Thoracic aorta (tissue), 2 donors: ENCODE measurements around the gene EXOG. TPM values are rescaled to one million over a fixed set of nuclear protein-coding genes. Genes with fewer than 3 reads are reported as not detected.

Experiments used
- ATAC-seq: fragments of 150-250 bp; one replicate; pipeline ENCODE4 v1.8.0; 2017; ENCODE audit warnings: low read depth; ENCODE audit not compliant: insufficient number of reproducible peaks, low FRiP score
- DNase-seq: peaks from one replicate; pipeline ENCODE4 v3.0.0-alpha.2; 2020; ENCODE audit warnings: low spot score
- H3K27ac ChIP-seq, 2 donors: fragments of 200-600 bp; sonication (generic); 1 replicate in 1 of 2; 2 replicates in 1 of 2; pipeline ENCODE4 v1.5.1; 2016; ENCODE audit warnings: mild to moderate bottlenecking in 2 of 2, moderate library complexity in 2 of 2
- H3K27me3 ChIP-seq: fragments of 200-600 bp; sonication (generic); replicated peaks from 2 replicates; pipeline ENCODE4 v1.6.0; 2016; ENCODE audit warnings: mild to moderate bottlenecking; ENCODE audit not compliant: insufficient read depth
- H3K36me3 ChIP-seq: fragments of 200-600 bp; sonication (generic); one replicate; pipeline ENCODE4 v1.5.1; 2016
- H3K4me1 ChIP-seq, 2 donors: fragments of 200-600 bp; sonication (generic); 1 replicate in 1 of 2; 2 replicates in 1 of 2; pipeline versions ENCODE4 v1.5.1 to v1.6.0; 2016; ENCODE audit warnings: low read depth in 2 of 2, mild to moderate bottlenecking in 1 of 2; ENCODE audit not compliant: control insufficient read depth in 1 of 2
- H3K4me3 ChIP-seq: fragments of 200-600 bp; sonication (generic); 2 replicates; pipeline ENCODE4 v1.5.1; 2016; ENCODE audit warnings: mild to moderate bottlenecking
- H3K9me3 ChIP-seq: fragments of 200-600 bp; sonication (generic); 2 replicates; pipeline ENCODE4 v1.5.1; 2016
- total RNA-seq, 2 donors: library from RNA; depleted of rRNA; stranded (reverse); fragments of >200 nt; gene quantifications; one replicate each; pipeline versions ENCODE4 v1.1.0 to v1.2.3, GENCODE V29; 2016
- TF ChIP-seq, protein P1 (sequence below): fragments of 200-600 bp; sonication (generic); IDR thresholded peaks from one replicate; pipeline ENCODE4 v1.5.1; 2019; ENCODE audit warnings: antibody characterized with exemption

Gene EXOG
- total RNA-seq, 2 donors from 2014 or later, result 14.9 to 16.3 TPM

DNA sequence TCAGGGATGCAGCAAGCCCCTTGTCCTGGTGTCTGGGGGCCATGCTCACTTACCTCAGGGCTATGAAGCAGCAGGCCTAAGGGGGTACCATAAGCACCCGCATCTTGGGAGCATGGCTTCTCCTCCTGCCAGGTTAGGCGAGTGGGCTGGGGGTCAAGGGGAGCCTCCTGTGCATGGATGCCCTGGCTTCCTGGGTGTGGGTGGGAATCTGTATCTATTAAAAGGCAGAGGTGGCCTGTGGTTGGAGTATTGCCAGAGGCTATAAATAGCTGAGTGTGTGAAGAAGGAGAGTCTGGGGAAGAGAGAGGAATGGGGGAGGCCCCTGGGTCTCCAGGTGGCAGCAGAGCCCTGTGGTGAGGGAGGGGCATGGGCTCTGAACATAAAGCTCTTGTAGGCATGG is 22.9 kb upstream of the EXOG start:
- DNase-seq, result no peak
- Histone ChIP-seq H3K27me3 (no peaks in the 10 kb centered on the region), H3K4me3 (no peak overlapping the region), H3K9me3 (no peaks in the 10 kb centered on the region), H3K36me3 (no peaks in the 10 kb centered on the region), H3K4me1 (peaks cover 0 to 8% of the 10 kb centered on the region in 2 donors), H3K27ac (no peak overlapping the region)
- ATAC-seq, result no peak
- TF ChIP-seq, protein P1, sequence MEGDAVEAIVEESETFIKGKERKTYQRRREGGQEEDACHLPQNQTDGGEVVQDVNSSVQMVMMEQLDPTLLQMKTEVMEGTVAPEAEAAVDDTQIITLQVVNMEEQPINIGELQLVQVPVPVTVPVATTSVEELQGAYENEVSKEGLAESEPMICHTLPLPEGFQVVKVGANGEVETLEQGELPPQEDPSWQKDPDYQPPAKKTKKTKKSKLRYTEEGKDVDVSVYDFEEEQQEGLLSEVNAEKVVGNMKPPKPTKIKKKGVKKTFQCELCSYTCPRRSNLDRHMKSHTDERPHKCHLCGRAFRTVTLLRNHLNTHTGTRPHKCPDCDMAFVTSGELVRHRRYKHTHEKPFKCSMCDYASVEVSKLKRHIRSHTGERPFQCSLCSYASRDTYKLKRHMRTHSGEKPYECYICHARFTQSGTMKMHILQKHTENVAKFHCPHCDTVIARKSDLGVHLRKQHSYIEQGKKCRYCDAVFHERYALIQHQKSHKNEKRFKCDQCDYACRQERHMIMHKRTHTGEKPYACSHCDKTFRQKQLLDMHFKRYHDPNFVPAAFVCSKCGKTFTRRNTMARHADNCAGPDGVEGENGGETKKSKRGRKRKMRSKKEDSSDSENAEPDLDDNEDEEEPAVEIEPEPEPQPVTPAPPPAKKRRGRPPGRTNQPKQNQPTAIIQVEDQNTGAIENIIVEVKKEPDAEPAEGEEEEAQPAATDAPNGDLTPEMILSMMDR, result no peak

DNA sequence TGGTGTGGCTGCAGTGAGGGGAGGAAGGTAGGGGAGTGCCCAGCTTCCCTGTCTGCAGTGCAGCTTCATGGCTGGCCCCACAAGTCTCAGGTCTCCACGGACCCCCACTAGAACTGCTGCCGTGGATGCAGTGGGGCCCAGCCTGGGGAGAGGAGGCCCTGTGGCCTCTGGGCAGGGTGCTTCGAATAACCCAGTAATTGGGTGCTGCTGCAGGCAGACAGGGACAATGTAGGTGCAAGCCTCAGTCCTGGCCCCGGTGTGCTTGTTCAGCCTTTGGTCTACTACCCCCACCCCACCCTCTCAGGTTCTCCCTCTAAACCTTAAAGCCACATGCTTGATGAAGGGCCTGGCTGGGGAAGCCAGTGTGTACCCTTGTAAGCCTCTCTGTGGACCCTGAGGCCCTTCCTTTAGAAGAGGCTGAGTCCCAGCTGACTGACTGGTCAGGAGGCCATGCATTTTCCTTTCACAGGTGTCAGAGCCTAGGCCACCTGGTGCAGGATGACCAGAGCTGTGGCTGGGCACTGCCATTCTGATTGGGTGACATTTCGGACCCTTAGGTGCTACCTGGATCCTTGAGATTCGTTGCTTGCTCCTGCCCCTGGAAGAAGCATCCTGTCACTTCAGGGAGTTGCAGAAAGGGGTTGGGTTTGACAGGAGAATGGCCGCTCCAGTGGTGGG is 21.1 kb upstream of the EXOG start:
- DNase-seq (no peak), ATAC-seq (no peak)
- peaks cover 0 to 8% of the 10 kb centered on the region in 2 donors for H3K4me1 ChIP-seq
- TF ChIP-seq, protein P1, result no peak
- no peaks in the 10 kb centered on the region for H3K36me3 ChIP-seq
- no peak overlapping the region for H3K4me3 ChIP-seq
- H3K9me3 ChIP-seq, result no peaks in the 10 kb centered on the region
- H3K27ac ChIP-seq, result no peak overlapping the region
- H3K27me3 ChIP-seq, result no peaks in the 10 kb centered on the region

DNA sequence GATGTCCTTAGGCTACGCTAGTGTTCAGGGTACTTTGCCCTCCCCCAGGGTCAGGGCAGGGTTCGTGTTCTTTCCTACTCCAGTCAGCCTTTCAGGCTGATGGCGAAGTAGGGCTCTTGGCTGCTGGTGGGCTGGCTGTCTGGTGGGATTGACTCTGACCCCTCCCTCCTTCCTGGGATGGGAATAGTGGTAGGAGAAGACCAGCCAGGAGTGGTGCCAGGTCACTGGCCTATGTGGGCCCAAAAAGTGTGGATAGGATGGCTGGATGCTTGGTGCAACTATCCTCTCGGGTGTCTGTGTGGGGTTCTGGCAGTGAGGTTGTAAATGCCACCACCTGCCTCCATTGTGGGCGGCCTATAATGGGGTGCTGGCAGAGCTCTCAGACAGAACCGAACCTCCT is 20.4 kb upstream of the EXOG start:
- no peak for DNase-seq
- no peak overlapping the region for H3K27ac ChIP-seq
- no peak for ATAC-seq
- TF ChIP-seq, protein P1, result no peak
- no peak overlapping the region for H3K4me3 ChIP-seq
- H3K27me3 ChIP-seq, result no peaks in the 10 kb centered on the region
- H3K36me3 ChIP-seq, result no peaks in the 10 kb centered on the region
- H3K9me3 ChIP-seq, result no peaks in the 10 kb centered on the region
- peaks cover 0 to 8% of the 10 kb centered on the region in 2 donors for H3K4me1 ChIP-seq

DNA sequence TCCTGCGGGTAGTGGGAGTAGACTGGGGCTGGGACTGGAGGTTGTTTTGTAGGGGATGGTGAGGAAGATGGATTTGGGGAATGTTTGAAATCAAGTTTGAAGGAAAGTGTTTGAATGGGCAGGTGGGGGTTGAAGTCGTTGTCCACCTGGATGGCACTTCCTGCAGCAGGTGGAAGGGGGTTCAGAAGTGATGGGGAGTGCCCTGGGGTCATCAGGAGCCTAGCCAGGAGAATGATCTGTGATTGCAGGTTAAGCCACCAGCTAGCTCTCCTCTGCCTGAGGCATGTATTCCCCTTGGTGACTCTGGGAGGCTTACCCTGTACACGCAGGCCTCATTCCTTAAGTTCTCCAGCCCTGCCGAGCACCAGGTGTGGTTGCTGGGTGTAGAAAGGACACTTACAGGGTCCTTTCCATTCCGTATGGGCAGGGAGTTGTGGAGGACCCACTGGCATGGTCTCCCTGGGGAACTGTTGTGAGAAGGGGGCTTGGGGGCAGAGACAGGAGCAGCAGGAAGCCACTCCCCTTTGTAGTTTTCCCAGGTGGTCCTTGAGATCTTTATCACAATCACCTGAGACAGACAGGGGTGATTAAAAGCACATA is 19.9 kb upstream of the EXOG start:
- DNase-seq (no peak), ATAC-seq (no peak)
- TF ChIP-seq, protein P1, result no peak
- Histone ChIP-seq H3K9me3 (no peaks in the 10 kb centered on the region), H3K27me3 (no peaks in the 10 kb centered on the region), H3K36me3 (peaks cover 5% of the 10 kb centered on the region), H3K4me3 (no peak overlapping the region), H3K4me1 (peaks cover 0 to 8% of the 10 kb centered on the region in 2 donors), H3K27ac (no peak overlapping the region)

DNA sequence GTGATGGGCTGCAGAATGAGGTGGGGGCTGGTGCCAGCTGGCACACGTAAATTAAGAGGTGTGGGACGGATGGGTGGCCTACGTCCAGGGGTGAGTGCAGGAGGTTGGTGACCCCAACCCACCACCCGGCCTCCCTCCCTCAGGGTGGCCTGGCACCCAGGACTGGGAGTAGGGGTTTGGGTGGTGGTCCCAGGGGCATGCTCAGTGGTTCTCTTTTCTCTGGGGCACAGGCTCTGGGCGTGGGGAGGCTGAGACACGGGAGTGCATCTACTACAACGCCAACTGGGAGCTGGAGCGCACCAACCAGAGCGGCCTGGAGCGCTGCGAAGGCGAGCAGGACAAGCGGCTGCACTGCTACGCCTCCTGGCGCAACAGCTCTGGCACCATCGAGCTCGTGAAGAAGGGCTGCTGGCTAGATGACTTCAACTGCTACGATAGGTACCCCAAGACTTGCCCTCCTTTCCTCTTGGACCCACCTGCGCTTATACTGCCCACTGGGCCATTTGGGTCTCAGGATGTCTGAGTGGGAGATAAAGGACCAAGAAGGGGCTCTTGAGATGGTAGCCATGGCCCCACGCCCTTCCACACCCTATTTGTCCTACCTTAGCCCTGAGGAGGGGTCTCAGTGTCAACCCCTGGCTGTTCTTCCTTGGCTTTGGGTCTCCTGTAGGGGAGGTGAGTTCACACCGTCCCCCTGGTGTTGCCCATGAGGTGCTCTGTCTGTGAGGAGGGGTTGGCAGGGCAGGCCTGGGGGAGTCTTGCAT is 18.9 kb upstream of the EXOG start:
- H3K36me3 ChIP-seq, result peaks cover 6% of the 10 kb centered on the region
- peaks cover 0 to 8% of the 10 kb centered on the region in 2 donors for H3K4me1 ChIP-seq
- H3K4me3 ChIP-seq, result no peak overlapping the region
- DNase-seq (no peak), ATAC-seq (no peak)
- TF ChIP-seq, protein P1, result no peak
- H3K9me3 ChIP-seq, result no peaks in the 10 kb centered on the region
- no peaks in the 10 kb centered on the region for H3K27me3 ChIP-seq
- H3K27ac ChIP-seq, result no peak overlapping the region
